ENCODE results near the gene PHKB. TPM values are rescaled to one million over a fixed set of nuclear protein-coding genes. Genes with fewer than 3 reads are reported as not detected.

Gene PHKB
- polyA plus RNA-seq, 1 donor, result 73.3 TPM

GRCh38 chr16:47734081-47734857 lies 273.1 kb downstream of the PHKB start:
- Histone ChIP-seq H3K27ac (ENCODE audit: low read length) (no peak overlapping the region), H3K36me3 (ENCODE audit: control insufficient read depth, insufficient read depth, low read length) (no peaks in the 10 kb centered on the region), H3K9me3 (ENCODE audit: control insufficient read depth, low read depth, low read length) (peaks cover 3% of the 10 kb centered on the region), H3K4me3 (ENCODE audit: low read length) (no peak overlapping the region), H3K27me3 (ENCODE audit: control insufficient read depth, insufficient read depth, low read length) (no peaks in the 10 kb centered on the region), H3K4me1 (ENCODE audit: control insufficient read depth, insufficient read depth, low read length) (no peaks in the 10 kb centered on the region)
- DNase-seq, result no peak
- WGBS (ENCODE audit: insufficient coverage, low lambda C conversion rate), result 40% methylated on average over 1 of the region's 6 CpGs

- Histone ChIP-seq H3K4me3 (ENCODE audit: low read length) (no peak overlapping the region), H3K4me1 (ENCODE audit: control insufficient read depth, insufficient read depth, low read length) (no peaks in the 10 kb centered on the region), H3K27me3 (ENCODE audit: control insufficient read depth, insufficient read depth, low read length) (no peaks in the 10 kb centered on the region), H3K27ac (ENCODE audit: low read length) (no peak overlapping the region), H3K36me3 (ENCODE audit: control insufficient read depth, insufficient read depth, low read length) (no peaks in the 10 kb centered on the region), H3K9me3 (ENCODE audit: control insufficient read depth, low read depth, low read length) (no peaks in the 10 kb centered on the region)
- no CpG with 5 or more reads among the region's 4 CpGs for WGBS (ENCODE audit: insufficient coverage, low lambda C conversion rate)
- no peak for DNase-seq
Measured at GRCh38 chr16:47734987-47735594, 274.0 kb downstream of the PHKB start.

- WGBS (ENCODE audit: insufficient coverage, low lambda C conversion rate), result 78% methylated on average over 1 of the region's 3 CpGs
- H3K27ac ChIP-seq (ENCODE audit: low read length), result no peak overlapping the region
Measured at GRCh38 chr16:47750371-47750770, 289.2 kb downstream of the PHKB start.

More at GRCh38 chr16:47750371-47750770, 289.2 kb downstream of the PHKB start:
- Histone ChIP-seq H3K27me3 (ENCODE audit: control insufficient read depth, insufficient read depth, low read length) (no peaks in the 10 kb centered on the region), H3K4me1 (ENCODE audit: control insufficient read depth, insufficient read depth, low read length) (no peaks in the 10 kb centered on the region), H3K36me3 (ENCODE audit: control insufficient read depth, insufficient read depth, low read length) (no peaks in the 10 kb centered on the region), H3K9me3 (ENCODE audit: control insufficient read depth, low read depth, low read length) (no peaks in the 10 kb centered on the region), H3K4me3 (ENCODE audit: low read length) (no peak overlapping the region)
- no peak for DNase-seq

Other genes with a start within 250 kb of the PHKB start
- 56.4 TPM for gene ITFG1, start 268 bp upstream of the PHKB start, polyA plus RNA-seq

All from large intestine (tissue), 3 donors.